Effector CD4-positive, alpha-beta T cell (primary cell): Measurements from ENCODE around the gene MROH2B. TPM values are rescaled to one million over a fixed set of nuclear protein-coding genes. Genes with fewer than 3 reads are reported as not detected.
"Not testable (repeated sequence)": the region's sequence is repeated elsewhere in the genome, so short reads cannot be mapped to it uniquely, and the experiment has no call there.

Source experiments
- DNase-seq: peaks from one replicate; pipeline ENCODE4 v3.0.0-alpha.2; 2020
- total RNA-seq: gene quantifications from one replicate; lab custom pipeline; 2026; lab: John Stamatoyannopoulos, UW

MROH2B gene
- total RNA-seq, result not detected

DNA sequence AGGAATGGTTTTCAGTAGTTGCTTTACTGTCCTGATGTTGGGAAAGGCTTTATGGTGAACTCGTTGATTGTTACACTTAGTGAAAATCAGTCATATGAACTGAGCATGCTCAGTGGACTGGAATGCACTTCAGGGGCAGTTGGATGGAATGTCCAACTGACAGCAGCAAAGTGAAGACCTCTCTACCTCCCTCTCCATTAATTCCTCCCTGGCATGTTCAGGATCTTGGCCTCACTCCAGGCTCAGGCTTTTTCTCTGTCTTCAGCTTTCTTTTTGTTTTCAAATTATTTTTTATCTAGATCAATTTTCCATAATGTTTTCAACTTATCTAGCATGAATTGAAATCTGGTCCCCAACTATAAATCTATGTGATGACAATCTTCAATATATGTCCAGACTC lies at the start of gene MROH2B:
TSS of gene MROH2B (minus strand) at position 101 of the 400 bp plus-strand sequence. CDS start 490 bp downstream, outside the sequence.
- no peak for DNase-seq

DNA sequence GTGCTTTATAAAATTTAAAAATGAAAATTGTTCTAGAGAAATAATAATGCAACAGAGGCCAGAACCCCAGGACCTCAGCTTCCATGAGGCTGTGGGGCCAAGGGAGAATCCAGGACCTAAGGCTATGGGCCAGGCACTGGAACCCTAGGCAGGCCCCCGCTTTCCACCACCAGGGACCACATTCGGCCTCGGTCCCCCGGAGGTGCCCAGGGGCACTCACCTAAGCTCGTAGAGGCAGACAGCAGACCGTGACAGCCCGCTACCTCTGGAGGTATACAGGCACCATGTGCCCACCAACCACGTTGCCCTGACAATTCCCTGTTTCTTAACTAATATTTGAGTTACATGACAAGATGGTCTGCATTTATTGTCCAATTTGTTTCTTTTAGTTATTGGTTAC lies 49.5 kb upstream of the MROH2B start:
- no peak for DNase-seq

DNA sequence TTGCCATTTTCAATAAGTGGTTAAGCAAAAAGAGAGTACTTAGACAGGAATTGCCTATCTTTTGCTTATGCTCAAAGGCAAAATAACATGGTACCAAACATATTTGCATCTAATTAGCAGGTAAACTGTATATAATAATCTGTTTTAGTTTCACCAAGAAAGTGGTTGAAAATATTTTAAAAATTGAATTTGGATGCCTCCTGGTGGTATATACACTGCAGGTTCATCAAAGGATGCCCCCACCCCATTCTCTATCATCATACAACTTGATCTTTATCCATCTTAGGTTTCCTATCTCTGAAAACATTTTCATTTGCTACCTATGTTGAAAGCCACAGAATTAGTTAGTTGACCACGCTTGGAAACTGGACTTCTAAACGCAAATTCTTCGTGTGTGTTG lies 47.0 kb upstream of the MROH2B start:
- no peak for DNase-seq

DNA sequence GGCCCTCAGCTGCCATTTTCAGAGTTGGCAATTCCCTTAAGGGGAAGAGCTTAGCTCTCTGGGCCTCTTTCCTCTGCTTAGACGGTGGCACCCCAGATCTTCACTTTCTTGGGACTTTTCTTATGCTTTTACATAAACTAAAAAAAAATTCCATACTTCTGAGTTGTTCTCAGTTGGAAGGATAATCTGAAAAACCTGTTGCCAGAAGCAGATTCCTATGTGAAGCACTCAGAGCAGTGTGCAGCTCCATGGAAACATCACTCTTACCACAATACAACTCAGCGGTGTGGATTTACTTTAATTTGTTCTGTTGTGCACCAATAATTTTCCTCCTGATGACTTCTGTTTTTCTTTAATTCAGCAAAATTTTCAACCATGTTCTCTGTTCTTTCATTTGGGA lies 44.1 kb upstream of the MROH2B start:
- no peak for DNase-seq

DNA sequence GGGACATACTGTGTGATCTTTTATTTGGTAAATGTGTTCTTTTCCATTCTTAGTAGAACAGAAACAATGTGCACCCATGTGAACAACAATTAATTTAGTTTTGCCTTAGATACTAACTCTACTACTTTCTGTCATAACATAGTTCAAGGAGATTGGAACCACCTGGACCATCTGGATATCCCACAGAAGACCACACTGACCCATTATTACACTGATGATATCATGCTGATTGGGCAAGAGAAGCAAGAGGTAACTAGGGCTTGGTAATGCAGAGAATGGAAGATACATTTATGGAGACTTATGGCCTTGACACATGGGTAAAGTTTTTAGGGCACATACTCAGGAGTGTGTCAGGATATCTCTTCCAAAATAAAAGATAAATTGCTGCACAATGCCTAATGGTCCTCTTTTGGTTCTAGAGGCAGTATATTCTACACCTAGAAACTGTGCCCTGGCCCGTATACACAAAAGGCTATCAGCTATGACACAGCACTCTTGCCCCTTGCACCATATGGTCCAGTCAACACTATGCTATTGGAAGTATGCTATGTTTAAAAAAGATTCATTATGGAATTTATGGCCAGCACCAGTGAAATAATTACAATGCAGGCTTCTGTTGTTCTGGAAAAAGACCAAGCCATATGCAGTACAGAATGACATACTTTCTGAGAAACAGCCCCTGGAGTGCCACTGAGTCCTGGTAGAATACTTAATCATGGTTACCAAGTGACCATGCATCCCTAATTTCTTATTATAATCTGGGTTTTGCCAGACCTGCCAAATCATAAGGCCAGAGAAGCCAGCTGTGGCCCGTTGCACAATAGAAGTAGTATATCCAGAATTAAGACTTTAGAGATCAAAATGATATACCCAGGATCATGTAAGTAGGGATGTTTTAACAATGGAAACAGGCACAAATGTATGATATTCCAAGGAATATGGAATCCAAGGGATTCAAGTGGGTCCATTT lies 41.6 kb upstream of the MROH2B start:
- DNase-seq, result no peak

DNA sequence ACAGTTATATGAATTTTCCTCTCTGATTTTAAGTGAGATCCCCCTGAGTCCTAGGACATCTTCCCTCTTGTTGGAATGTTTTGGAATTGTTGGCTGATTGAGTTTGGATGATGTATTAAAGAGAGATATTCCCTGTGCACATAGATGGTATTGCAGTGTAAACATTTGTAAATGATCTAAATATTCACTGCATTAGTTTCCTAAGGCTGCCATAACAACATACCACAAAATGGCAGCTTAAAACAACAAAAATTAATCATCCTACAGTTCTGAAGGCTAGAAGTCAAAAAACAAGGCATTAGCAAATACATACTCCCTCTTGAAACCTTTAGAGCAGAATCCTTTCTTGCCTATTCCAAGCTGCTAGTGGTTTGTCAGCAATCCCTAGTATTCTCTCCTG lies 38.0 kb upstream of the MROH2B start:
- DNase-seq, result no peak

DNA sequence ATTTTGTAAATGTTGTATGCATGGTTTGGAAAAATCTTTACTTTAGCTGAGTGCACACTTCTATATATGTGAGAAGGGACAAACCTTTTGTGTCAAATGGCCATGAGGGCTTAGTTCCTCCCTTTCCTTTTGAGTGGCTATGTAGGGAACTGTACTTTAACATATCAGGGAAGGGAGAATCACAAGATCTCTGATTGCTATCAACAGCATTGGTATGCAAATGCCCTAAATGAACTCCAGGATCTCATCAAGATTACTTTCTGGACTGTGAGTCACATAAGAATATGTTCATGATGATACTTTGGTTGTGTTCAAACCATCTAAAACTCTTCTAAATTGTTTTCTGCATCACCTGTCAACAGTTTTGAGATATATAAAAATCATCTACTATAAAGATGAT lies 31.2 kb upstream of the MROH2B start:
- DNase-seq, result no peak

DNA sequence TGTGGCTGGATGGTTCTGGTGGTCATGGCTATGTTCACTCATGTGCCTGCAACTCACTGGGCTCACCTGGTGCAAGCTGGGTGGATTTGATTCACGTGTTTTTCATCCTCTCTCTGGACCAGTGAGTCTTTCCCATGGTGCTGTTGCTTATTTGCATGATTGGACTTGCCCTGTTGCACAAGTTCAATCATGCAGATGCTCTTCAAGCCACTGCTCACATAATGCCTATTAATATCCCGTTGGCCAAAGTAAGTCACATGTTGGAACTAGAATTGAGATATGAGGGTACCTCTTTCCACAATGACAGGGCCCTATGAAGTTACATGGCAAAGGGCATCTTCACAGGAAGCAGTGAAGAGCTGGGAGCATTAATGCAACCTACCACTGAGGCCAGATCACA lies 26.5 kb upstream of the MROH2B start:
- DNase-seq, result no peak

DNA sequence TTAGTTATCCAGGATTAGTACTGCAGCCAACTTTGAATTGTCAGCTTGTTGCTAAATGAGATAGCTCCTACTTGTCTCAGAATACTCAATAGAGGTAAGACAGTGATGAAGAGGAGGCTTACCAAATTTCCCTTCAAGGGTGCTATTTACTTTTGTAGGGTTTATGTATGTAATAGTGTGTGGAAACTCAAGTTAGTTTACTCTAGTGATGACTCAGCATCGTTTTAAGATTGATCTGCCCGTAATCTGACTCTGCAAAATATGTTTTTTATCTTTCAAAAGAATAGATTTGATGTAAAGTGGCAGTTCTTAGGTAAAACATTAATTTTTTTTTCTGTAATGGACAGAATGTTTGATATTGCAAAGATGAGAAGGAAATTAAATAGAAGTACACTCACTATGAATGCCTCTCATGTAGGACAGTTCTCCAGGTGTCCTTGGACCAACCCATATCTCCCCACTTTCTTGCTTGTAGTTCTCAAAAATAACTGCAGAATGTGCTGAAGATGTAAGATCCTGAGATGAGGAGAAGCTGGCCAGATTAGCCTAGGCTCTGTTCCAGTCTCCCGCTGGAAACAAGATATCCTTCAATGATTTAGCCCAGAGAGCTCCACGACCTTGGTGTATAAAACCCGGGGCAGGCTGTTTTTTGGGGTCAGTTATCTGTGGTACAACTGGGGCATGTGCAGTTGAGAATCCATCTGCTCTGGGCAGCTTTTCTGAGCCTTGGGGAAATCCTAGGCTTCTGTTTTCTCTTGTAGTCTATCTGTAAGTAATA lies 24.4 kb upstream of the MROH2B start:
- DNase-seq, result no peak

DNA sequence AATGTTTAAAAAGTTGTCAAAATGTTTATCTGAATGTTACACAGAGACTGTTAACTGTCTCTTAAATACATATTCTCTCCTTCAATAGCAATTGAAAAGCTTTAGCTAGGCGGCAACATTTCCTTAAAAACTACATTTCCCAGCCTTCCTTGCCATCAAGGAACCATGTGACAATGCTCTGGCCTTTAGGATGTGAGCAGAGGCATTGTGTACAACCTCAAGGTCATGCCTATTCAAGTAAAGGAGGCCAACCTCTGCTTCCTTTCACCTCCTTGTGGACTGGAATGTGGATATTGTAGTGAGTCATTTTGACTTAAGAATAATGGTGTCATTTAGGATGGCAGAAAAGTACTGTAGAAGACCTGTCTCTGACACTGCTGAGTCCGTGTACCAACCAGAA lies 23.7 kb upstream of the MROH2B start:
- no peak for DNase-seq

DNA sequence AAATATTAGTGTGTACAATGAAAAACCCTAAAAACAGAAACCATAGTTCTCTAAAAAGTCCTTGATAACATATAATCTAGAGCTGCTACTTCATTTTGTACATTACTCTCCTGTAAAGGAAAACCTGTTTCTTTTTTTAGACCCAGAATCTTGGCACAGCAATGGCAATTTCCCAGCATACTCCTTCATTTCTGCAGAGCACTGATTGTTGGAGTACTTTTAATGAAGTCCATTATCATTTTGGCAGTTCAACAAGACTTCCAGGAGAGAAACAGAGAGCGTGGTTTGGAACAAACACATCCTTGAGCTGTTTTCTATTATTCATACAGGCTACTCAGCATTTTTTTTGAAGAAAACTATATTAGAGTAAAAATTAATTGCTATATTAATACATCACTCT lies 22.7 kb upstream of the MROH2B start:
- no peak for DNase-seq

DNA sequence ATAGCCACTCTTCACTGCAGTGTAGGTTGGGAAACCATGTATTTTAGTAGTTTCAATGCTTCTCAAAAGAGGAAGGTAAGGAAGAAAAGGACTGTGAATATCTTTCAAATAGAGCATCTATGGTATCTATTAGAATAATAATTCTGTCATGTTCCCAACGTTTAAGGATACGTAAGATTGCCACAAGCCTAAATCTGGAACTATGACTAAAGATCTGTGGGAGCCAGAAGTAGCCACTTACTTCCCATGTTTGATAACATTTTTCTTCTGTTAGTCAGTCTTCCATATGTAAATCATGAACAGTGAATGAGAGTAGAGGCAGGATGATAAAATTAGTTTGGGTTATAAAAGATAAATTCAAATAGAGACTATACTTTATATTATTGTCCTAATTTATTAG lies 16.3 kb upstream of the MROH2B start:
- DNase-seq, result no peak

DNA sequence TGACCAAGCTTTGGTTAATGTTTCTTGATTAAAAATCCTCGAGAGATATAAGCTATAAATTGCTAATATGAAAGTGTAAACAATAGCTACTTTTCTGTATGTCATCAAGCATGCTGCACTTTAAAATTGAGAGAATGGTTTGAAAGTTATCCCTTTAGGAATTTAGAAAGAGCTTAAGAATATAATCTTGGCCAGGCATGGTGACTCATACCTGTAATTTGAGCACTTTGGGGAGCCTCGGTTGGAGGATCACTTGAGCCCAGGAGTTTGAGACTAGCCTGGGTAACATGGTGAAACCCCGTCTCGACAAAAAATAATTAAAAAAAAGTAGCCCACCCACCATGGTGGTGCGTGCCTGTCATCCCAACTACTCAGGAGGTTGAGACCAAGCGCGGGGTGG lies 12.2 kb upstream of the MROH2B start:
- DNase-seq, result no peak

DNA sequence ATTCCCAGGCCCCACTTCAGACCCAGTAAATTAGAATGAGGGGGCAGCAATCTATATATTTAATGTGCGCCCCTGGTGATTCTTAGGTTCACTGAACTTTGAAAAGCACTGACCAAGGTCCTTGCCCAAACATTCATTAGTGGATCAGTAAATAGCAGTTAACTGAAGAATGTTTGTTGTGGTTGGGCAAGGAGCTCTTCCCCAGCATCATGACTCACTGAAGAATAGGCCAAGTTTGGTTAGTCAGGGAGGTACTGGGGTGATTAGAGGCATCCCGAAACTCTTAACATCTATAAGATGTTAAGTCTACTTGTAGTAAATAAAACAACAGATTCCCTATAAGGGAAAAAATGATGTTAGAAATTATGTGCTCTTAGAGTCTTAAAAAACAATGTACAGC lies 833 bp upstream of the MROH2B start:
- DNase-seq, result no peak

DNA sequence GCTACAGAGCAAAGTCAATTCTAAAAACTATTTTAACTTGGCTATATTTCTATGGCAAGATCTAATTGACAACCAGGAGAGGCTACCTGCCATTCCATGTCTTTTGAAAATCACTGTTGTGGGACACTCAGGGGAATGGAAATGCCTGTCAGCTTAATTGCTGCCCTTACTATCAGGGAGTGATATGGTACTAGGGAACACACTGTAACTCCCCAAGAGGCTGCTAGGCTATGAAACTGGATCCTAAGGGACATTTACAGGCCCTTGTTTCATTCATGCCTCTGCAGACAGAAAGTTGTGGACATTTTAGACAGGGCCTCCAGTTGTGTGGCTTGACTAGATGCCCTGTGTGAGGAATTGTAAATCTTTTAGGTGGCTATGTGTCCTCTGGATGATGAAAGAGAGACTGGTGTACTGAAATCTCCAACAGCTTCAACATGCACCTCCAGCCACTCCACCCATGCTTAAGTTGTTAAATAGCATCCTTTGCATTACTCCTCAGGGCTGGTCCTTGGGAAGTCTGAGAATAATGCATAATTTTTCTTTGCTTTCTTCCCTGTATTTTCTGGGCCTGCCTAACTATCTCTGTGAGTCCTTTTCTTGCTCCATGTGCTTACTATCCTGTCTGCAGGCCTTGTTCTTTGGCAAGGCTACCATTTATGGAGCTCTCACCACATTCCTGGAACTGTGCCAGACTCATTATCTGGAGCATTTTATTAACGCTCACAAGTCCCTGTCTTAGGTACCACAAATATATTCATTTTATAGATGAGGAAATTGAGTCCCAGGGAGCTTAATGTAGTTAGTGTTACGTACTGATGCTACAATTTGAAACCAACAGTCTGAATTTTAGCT lies 3.2 kb downstream of the MROH2B start:
- DNase-seq, result no peak

DNA sequence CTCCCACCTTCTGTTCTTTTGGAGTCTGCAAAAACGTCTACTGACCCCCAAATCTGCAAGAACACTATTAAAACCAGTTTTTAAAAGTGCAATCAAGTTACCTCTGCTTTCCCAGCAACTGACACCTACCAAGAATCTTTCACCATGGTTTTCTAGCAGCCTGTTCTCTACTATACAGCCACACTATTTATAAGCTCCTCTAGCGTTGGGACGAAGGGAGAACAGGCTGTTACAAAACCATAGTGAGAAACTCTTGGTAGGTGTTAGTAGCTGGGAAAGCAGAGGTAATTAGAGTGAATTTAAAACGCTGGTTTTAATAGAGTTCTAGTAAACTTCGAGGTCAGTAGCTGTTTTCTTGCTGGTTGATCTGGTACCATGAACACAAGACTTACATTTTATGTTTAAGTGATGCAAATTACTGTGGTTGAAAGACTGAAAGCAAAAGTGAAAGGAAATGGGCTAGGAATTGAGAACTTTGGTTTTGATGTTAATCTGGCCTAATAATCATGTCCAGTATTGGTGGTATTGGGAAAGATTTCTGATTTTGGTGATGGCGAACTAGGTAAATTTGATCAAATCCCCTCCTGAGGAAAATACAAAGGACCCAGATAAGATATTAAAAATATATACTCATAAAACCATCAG lies 5.3 kb downstream of the MROH2B start:
- no peak for DNase-seq

DNA sequence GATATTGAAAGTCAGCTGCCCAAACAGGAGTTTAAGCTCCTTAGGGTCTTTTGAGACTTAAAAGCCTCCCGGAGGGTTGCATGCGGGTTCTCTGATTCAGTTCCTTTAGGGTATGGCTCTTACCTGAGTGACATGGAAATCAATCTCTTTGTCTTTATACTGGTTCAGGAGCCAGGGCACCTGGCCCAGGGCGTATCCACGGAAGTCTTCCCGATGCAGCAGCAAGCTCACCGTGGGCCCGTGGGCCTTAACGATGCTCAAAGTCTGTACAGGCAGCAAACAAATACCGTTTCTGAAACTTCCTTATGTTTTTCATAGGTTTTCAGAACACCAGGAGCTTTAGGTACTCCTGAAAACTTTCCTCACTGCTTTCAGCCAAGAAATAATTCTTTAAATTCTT lies 13.2 kb downstream of the MROH2B start:
- no peak for DNase-seq

DNA sequence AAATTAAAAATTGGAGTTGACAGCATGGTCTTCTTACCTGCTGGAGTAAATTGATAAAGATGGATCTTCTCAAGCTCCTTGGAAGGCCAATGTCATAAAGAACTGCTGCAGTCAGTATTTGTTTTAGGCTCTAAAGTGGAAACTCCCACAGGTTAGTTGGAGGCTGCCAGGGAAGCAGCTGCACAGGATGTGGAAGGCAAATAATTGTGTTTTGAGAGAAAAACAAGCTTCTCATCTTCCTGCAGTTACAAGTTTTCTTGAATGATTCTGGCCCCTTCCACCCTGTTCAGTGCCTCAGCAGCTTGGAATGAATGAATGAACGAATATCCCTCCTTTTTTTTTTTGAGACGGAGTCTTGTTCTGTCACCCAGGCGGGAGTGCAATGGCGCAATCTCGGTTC lies 13.9 kb downstream of the MROH2B start:
- DNase-seq, result no peak

DNA sequence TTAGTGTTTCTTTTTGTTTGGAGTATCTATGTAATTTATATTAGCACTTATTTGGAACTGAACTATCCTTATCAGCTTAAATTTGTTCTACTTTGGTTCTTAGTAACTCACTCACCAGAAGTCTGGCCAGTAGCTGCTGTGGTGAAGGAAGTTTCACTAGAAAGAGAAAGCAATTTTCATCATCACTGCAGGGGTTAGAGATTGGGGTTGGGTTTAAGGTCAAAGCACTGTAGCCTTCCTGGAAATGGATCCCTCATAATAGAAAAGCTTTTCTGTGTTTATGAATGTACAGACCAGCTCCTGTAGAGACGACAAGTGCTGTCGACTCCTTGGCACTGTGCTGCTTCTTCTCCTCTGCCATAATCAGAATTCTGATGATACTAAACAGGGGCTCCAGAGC lies 22.2 kb downstream of the MROH2B start:
- DNase-seq, result no peak

DNA sequence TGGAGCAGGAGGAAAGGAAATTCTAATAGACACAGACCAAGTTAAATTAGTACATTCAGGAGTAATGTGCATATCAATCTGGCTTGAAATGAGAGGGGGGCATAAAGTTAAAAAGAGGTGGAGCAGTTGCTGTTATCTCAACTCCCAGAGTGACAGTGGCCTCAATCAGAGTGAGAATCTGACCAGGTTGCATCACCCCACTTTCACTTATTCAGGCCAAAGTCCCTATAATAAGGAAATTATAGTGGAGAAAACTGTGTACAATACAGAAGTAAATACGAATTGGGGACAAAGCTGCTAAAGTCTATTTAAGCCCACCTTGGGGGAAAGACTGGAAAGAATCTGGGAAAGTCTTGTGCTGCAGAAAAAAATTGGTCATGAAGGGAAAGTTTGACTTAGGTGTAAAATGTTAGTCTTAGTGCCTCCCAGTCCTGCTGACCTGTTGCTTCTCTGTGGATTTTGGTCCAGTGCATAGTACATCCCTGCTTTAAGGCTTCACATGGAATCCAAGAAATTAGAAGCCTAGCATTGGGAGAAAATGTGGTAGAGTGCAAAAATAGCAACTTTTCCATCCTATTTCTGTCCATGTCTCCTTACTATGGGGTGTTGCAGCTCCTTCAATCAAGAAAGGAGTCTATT lies 27.9 kb downstream of the MROH2B start:
- no peak for DNase-seq

DNA sequence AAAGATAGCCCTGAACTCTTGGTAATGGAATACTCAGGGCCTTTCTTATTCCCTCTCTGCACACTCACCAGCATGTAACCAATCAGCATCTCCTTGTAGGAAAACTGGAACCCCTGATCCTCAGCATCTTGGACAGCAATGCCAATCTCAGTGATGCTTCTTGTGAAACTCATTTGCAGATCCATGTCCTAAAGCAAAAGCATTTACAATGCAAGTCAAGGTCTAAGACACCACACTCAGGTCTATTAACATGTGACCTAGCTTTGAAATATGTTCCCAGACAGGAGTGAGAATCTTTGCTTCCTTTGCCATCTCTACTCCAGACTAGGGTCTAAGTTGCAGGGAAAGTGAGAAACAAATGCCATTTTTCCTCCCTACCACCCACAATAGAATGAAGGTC lies 38.2 kb downstream of the MROH2B start:
- DNase-seq, result no peak

DNA sequence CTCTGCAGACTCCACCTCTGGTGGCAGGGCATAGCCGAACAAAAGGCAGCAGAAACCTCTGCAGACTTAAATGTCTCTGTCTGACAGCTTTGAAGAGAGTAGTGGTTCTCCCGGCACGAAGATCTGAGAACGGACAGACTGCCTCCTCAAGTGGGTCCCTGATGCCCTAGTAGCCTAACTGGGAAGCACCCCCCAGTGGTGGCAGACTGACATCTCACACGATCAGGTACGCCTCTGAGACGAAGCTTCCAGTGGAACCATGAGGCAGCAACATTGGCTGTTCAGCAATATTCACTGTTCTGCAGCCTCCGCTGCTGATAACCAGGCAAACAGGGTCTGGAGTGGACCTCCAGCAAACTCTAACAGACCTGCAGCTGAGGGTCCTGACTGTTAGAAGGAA lies 48.5 kb downstream of the MROH2B start:
- not testable (repeated sequence) for DNase-seq
